ENCODE results near the gene MYH11. TPM values are rescaled to one million over a fixed set of nuclear protein-coding genes. Genes with fewer than 3 reads are reported as not detected.

Gene MYH11
- total and polyA plus RNA-seq, 2 of the 13 experiments (the other 11 are each of a cell fraction or from before 2014, with no cell fraction given): not detected

DNA sequence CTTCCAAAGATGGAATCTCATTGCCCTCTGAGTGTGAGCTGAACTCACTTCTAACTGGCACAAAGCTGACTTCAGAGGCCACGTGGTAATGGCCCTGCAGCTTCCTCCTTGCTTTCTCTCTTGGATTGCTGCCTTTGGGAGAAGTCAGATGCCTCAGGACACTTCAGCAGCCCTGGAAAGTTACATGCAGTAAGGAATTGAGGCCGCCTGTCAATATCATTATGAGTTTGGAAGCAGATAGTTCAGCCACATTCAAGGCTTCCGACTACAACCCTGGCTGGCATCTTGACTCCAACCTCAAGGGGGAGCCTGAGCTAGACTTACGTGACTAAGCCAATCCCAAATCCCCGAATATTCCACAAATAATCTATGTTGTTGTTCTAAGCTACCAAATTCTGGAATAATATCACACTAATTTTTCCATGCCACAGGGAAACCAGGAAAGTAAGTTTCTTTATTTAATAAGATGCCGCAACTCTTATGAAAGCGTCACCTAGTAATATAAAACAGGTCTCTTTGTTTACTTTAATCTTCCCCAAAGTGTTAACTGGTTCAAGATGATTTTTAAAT, 18.0 kb upstream of the MYH11 start (continued):
- TF ChIP-seq, protein P1, sequence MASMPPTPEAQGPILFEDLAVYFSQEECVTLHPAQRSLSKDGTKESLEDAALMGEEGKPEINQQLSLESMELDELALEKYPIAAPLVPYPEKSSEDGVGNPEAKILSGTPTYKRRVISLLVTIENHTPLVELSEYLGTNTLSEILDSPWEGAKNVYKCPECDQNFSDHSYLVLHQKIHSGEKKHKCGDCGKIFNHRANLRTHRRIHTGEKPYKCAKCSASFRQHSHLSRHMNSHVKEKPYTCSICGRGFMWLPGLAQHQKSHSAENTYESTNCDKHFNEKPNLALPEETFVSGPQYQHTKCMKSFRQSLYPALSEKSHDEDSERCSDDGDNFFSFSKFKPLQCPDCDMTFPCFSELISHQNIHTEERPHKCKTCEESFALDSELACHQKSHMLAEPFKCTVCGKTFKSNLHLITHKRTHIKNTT (CRISPR knock-in tag; IDR thresholded peaks at IDR 0.05): no peak
- no peak for TF ChIP-seq ZNF432 (CRISPR knock-in tag; IDR thresholded peaks at IDR 0.05; ENCODE audit: borderline replicate concordance)
- TF ChIP-seq FOSL2 (CRISPR knock-in tag; IDR thresholded peaks at IDR 0.05): peak; percentile 37; the same call in 1 of the 2 replicates
- TF ChIP-seq CEBPG (CRISPR knock-in tag; IDR thresholded peaks at IDR 0.05): no peak
- TF ChIP-seq TEAD3 (CRISPR knock-in tag; optimal IDR thresholded peaks at IDR 0.05; ENCODE audit: borderline replicate concordance): peak; percentile 75
- TF ChIP-seq ERF (CRISPR knock-in tag; IDR thresholded peaks at IDR 0.05): peak; percentile 70; the same call in 1 of the 2 replicates
- no peak for TF ChIP-seq IRF9 (CRISPR knock-in tag; IDR thresholded peaks at IDR 0.05; ENCODE audit: borderline replicate concordance)
- 0 out of 2 replicates have a peak, but pooled peaks have one; percentile 43 for TF ChIP-seq MEF2D (CRISPR knock-in tag; IDR thresholded peaks at IDR 0.05)
- TF ChIP-seq BORCS8-MEF2B (CRISPR knock-in tag; IDR thresholded peaks at IDR 0.05): peak; percentile 59; the same call in 1 of the 2 replicates
- no peak for TF ChIP-seq MIER2 (CRISPR knock-in tag; IDR thresholded peaks at IDR 0.05)
- TF ChIP-seq IRF2 (CRISPR knock-in tag; IDR thresholded peaks at IDR 0.05): 0 out of 2 replicates have a peak, but pooled peaks have one; percentile 17
- TF ChIP-seq RXRB (CRISPR knock-in tag; IDR thresholded peaks at IDR 0.05; ENCODE audit: borderline replicate concordance): 0 out of 2 replicates have a peak, but pooled peaks have one; percentile 13
- TF ChIP-seq, protein P2, sequence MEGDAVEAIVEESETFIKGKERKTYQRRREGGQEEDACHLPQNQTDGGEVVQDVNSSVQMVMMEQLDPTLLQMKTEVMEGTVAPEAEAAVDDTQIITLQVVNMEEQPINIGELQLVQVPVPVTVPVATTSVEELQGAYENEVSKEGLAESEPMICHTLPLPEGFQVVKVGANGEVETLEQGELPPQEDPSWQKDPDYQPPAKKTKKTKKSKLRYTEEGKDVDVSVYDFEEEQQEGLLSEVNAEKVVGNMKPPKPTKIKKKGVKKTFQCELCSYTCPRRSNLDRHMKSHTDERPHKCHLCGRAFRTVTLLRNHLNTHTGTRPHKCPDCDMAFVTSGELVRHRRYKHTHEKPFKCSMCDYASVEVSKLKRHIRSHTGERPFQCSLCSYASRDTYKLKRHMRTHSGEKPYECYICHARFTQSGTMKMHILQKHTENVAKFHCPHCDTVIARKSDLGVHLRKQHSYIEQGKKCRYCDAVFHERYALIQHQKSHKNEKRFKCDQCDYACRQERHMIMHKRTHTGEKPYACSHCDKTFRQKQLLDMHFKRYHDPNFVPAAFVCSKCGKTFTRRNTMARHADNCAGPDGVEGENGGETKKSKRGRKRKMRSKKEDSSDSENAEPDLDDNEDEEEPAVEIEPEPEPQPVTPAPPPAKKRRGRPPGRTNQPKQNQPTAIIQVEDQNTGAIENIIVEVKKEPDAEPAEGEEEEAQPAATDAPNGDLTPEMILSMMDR (CRISPR knock-in tag; IDR thresholded peaks at IDR 0.05): peak; percentile 86
- TF ChIP-seq PITX1 (CRISPR knock-in tag; IDR thresholded peaks at IDR 0.05): peak; percentile 19; the same call in 1 of the 2 replicates
- TF ChIP-seq, protein P3, sequence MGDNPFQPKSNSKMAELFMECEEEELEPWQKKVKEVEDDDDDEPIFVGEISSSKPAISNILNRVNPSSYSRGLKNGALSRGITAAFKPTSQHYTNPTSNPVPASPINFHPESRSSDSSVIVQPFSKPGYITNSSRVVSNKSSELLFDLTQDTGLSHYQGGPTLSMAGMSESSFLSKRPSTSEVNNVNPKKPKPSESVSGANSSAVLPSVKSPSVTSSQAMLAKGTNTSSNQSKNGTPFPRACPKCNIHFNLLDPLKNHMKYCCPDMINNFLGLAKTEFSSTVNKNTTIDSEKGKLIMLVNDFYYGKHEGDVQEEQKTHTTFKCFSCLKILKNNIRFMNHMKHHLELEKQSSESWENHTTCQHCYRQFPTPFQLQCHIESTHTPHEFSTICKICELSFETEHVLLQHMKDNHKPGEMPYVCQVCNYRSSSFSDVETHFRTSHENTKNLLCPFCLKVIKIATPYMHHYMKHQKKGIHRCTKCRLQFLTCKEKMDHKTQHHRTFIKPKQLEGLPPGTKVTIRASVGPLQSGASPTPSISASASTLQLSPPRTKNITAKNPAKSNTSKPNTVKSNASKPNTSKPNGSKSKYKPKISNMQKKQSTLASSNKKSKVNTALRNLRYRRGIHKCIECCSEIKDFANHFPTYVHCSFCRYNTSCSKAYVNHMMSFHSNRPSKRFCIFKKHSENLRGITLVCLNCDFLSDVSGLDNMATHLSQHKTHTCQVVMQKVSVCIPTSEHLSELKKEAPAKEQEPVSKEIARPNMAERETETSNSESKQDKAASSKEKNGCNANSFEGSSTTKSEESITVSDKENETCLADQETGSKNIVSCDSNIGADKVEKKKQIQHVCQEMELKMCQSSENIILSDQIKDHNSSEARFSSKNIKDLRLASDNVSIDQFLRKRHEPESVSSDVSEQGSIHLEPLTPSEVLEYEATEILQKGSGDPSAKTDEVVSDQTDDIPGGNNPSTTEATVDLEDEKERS (CRISPR knock-in tag; IDR thresholded peaks at IDR 0.05): peak; percentile 70; the same call in 1 of the 2 replicates
- TF ChIP-seq ZNF354B (CRISPR knock-in tag; IDR thresholded peaks at IDR 0.05): peak; percentile 26; the same call in 1 of the 2 replicates
- TF ChIP-seq ZNF775 (CRISPR knock-in tag; IDR thresholded peaks at IDR 0.05; ENCODE audit: borderline replicate concordance): no peak
- no peak for TF ChIP-seq SOX13 (IDR thresholded peaks at IDR 0.05)
- no peak for TF ChIP-seq SOX13 (CRISPR knock-in tag; conservative IDR thresholded peaks at IDR 0.05 in 1 of 2, IDR thresholded peaks at IDR 0.05 in 1 of 2)
- TF ChIP-seq NCOA2 (CRISPR knock-in tag; IDR thresholded peaks at IDR 0.05): no peak
- TF ChIP-seq, protein P4, sequence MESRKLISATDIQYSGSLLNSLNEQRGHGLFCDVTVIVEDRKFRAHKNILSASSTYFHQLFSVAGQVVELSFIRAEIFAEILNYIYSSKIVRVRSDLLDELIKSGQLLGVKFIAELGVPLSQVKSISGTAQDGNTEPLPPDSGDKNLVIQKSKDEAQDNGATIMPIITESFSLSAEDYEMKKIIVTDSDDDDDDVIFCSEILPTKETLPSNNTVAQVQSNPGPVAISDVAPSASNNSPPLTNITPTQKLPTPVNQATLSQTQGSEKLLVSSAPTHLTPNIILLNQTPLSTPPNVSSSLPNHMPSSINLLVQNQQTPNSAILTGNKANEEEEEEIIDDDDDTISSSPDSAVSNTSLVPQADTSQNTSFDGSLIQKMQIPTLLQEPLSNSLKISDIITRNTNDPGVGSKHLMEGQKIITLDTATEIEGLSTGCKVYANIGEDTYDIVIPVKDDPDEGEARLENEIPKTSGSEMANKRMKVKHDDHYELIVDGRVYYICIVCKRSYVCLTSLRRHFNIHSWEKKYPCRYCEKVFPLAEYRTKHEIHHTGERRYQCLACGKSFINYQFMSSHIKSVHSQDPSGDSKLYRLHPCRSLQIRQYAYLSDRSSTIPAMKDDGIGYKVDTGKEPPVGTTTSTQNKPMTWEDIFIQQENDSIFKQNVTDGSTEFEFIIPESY (CRISPR knock-in tag; IDR thresholded peaks at IDR 0.05): 0 out of 2 replicates have a peak, but pooled peaks have one; percentile 41
- TF ChIP-seq RAD21 (CRISPR knock-in tag; IDR thresholded peaks at IDR 0.05): peak; percentile 83

Data from HepG2 (cell line).